Measurements from ENCODE around the gene ZNF302.

DNA sequence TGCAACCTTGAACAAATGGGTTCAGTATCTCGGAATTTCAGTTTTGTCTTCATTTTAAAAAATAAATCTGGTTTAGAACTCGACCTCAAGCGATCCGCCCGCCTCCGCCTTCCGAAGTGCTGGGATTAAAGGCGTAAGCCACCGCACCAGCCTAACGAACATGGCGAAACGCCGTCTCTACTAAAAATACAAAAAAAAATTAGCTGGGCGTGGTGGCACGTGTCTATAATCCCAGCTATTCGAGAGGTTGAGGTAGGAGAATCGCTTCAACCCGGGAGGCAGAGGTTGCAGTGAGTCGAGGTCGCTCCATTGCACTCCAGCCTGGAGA is 571 bp downstream of the ZNF302 start:
- TF ChIP-seq, protein P1, sequence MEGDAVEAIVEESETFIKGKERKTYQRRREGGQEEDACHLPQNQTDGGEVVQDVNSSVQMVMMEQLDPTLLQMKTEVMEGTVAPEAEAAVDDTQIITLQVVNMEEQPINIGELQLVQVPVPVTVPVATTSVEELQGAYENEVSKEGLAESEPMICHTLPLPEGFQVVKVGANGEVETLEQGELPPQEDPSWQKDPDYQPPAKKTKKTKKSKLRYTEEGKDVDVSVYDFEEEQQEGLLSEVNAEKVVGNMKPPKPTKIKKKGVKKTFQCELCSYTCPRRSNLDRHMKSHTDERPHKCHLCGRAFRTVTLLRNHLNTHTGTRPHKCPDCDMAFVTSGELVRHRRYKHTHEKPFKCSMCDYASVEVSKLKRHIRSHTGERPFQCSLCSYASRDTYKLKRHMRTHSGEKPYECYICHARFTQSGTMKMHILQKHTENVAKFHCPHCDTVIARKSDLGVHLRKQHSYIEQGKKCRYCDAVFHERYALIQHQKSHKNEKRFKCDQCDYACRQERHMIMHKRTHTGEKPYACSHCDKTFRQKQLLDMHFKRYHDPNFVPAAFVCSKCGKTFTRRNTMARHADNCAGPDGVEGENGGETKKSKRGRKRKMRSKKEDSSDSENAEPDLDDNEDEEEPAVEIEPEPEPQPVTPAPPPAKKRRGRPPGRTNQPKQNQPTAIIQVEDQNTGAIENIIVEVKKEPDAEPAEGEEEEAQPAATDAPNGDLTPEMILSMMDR (IDR thresholded peaks at IDR 0.05; ENCODE audit: poor library complexity, severe bottlenecking) = no peak
- TF ChIP-seq POLR2AphosphoS5 (IDR thresholded peaks at IDR 0.05) (no peak), EP300 (conservative IDR thresholded peaks at IDR 0.05; ENCODE audit: poor library complexity, severe bottlenecking) (no peak), TAF1 (IDR thresholded peaks at IDR 0.05; ENCODE audit: low read depth) (no peak), MXI1 (conservative IDR thresholded peaks at IDR 0.05; ENCODE audit: poor library complexity, severe bottlenecking) (no peak), EZH2 (IDR thresholded peaks at IDR 0.05; ENCODE audit: borderline replicate concordance, insufficient read depth, low read length, poor library complexity, severe bottlenecking) (no peak), SMC3 (conservative IDR thresholded peaks at IDR 0.05; ENCODE audit: poor library complexity) (no peak)
- TF ChIP-seq, protein P2, sequence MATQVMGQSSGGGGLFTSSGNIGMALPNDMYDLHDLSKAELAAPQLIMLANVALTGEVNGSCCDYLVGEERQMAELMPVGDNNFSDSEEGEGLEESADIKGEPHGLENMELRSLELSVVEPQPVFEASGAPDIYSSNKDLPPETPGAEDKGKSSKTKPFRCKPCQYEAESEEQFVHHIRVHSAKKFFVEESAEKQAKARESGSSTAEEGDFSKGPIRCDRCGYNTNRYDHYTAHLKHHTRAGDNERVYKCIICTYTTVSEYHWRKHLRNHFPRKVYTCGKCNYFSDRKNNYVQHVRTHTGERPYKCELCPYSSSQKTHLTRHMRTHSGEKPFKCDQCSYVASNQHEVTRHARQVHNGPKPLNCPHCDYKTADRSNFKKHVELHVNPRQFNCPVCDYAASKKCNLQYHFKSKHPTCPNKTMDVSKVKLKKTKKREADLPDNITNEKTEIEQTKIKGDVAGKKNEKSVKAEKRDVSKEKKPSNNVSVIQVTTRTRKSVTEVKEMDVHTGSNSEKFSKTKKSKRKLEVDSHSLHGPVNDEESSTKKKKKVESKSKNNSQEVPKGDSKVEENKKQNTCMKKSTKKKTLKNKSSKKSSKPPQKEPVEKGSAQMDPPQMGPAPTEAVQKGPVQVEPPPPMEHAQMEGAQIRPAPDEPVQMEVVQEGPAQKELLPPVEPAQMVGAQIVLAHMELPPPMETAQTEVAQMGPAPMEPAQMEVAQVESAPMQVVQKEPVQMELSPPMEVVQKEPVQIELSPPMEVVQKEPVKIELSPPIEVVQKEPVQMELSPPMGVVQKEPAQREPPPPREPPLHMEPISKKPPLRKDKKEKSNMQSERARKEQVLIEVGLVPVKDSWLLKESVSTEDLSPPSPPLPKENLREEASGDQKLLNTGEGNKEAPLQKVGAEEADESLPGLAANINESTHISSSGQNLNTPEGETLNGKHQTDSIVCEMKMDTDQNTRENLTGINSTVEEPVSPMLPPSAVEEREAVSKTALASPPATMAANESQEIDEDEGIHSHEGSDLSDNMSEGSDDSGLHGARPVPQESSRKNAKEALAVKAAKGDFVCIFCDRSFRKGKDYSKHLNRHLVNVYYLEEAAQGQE (IDR thresholded peaks at IDR 0.05; ENCODE audit: borderline replicate concordance) = no peak
